ENCODE data around the gene HEBP1.

HEBP1 gene

DNA sequence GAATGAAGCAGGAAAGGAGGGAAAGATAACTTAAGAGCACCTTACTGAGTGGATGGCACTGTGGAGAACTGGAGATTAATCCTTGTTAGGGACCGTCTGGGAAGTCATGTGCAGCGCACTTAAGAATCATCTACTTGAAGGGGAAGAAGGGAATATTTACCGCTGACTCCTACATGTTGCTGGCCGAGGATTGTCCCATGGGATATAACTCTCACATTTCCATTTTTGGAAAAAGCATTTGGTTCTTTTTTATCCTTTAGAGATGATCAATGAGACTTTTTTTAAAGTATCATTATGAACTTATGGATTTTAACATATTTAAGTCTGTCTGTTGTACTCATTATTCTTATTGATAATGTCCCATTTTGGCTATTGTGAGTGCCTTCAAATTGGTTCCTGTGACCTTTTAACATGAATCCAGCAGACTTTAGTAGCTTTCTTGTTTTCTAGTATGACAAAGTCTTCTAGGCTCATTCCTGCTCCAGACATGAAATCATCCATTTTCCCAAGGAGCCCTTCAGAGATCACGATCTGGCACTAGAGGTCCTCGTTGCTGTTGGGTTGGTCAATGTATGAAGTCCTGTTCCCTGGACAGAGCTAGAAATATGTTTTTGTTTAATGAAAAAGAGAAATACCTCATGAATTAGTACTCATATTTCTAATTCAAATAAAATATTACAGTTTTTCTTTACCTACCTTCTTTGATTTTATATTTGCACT lies 23.9 kb upstream of the HEBP1 start:
- DNase-seq: peak in 1 of 2 donors; percentile 60

DNA sequence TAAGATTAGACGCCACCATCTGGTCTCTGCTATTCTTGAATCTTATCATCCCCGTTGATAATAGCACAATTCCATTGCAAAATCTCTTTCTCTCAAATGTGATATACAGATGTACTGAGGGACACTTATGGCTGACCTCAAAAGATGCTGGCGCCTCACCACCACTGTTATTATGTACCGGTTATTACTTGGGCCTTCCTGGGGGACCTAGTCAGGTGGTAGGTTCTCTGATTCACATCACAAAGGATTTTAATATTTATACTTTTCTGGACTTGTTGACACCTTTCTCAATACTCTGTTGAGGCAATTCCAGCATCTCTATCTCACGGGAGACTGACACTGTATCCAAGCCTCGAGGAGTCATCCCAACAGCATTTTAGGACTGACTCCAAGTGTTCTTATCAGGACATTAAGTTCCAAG lies 22.8 kb upstream of the HEBP1 start:
- no peak for DNase-seq

DNA sequence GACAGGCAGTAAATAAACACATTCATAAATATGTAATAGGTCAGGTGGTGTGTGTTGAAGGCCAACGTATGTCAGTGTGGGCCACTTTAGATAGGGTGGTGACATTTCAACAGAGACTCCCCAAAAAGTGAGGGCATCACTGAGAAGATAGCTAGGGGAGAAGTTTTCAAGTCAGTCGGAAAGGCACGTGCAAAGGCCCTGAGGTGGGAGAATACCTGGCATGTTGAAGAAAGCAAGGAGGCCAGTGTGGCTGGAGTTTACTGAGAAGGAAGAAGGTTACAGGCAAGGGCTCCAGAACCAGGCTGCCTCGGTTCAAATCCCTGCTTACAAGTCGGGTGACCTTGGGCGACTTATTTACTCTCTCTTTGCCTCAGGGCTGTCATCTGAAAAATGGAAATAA lies 11.0 kb upstream of the HEBP1 start:
- DNase-seq: no peak

DNA sequence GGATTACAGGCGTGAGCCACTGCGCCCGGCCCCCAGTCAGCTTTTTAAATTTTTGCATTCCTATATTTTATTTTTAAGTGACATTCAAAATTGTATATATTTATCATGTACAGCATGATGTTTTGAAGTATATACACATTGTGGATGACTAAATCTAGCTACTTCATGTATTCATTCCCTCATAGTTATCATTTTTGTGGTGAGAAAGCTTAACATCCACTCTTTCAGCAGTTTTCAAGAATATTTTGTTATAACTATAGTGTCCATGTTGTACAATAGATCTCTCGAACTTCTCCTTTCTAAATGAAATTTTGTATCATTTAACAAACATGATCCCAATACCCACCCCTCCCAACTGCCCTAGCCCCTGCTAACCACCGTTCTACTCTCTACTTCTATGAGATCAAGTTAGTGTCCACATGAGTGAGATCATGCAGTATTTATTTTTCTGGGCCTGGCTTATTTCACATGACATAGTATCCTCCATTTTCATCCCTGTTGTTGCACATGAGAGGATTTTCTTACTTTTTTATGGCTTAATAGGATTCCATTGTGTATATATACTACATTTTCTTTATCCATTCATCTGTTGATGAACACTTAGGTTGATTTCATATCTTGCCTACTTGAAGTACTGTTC lies 8.8 kb upstream of the HEBP1 start:
- no peak for DNase-seq

DNA sequence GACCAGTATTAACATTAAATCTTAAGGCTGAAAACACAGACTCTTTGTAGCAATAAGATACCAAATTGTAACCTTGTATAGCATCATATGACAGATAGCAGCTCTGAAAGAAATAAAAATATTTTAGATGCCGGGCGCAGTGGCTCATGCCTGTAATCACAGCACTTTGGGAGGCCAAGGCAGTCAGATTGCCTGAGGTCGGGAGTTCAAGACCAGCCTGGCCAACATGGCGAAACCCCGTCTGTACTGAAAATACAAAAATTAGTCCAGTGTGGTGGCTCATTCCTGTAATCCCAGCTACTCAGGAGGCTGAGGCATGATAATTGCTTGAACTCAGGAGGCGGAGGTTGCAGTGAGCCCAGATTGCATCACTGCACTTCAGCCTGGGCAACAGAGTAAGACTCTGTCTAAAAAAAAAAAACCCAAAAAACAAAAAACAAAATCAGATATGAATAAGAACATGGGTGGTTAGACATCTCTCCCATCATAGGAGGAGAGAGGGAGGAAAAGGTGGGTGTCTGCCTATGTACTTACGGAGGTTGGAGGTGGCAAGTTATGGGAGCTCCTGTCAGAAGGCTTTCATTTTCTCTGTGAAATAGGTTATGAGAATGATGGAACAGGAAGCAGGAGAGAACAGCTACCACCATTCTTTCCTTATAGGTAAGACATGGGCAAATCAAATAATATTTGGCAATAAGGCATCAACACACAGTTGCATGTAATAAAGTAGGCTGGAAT lies 7.6 kb upstream of the HEBP1 start:
- DNase-seq: no peak

DNA sequence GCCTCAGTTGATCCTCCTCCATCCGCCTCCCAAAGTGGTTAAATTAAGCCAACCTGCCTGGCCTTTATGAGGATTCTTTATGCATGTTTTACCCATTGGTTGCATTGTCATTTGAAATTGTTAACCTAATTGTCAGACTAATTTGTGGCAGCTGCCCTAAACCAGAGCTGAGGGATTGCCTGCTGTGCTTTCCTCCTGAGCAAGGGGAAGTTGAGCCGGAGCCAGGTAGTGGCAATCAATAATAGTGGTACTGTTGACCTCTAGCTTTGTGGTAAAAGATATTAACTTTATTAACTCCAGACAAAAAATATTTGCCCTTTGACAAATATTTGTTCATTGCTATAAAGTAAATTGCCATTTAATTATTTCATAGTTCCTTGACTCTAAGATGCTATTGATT lies 5.6 kb upstream of the HEBP1 start:
- no peak for DNase-seq

DNA sequence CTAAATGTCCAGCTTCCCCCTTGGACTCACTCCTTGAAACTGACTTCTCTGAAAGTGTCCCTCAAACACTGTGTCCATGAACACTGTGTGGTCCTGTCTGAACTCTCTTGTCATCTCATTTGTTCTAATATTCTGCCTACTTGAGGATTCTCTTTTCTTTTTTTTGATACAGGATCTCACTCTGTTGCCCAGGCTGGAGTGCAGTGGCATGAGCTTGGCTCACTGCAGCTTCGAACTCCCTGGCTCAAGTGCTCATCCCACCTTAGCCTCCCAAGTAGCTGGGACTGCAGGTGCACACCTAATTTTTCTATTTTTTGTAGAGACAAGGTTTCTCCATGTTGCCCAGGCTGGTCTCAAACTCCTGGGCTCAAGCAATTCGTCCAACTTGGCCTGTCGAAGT lies 4.9 kb upstream of the HEBP1 start:
- no peak for DNase-seq

DNA sequence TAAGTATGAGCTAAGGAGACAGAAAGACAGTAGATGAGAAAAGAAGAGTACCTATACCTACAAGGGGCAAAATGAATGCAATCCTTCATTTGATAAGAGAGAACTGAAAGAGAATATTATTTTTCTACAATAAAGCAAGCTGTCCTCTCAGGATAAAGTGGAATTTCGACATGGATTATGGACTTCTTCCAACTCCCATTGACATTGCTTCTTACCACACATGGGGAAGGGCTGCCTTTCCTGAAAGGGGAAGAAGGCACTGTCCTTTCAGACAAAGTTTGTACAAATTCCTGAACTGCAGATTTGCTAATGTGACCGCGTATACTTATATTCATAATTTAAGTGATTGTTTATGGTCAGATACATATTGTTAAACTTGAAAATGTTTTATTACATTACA lies 4.3 kb upstream of the HEBP1 start:
- peak; percentile 38 to 48 for DNase-seq

DNA sequence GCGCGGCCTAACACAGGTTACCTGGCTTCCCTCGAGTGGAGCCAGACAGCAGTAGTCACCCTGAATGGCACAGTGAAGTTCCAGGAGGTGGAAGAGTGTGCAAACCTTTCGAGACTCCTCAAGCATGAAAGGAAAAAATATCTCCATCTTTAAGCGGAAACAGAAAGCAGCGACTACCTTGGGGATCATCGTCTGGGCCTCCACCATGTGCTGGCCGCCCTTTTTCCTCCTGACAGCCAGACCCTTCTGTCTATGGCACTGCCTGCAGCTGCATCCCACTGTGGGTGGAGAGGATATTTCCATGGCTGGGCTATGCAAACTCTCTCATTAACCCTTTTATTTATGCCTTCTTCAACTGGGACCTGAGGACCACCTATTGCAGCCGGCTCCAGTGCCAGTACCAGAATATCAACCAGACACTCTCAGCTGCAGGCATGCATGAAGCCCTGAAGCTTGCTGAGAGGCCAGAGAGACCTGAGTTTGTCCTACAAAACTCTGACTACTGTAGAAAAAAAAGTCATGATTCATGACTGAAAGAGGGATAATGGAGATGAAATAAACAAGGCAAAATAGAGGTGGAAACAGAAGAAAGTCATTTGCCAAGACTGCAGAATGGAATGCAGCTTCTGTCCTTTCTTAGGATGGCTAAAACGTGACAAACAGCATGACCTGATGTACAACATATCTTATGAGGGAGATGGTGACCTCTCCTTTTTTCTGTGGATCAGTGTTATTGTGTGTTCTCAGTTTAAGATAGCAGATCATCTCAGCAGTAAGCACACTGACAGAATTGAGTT lies 2.4 kb upstream of the HEBP1 start:
- DNase-seq: no peak

DNA sequence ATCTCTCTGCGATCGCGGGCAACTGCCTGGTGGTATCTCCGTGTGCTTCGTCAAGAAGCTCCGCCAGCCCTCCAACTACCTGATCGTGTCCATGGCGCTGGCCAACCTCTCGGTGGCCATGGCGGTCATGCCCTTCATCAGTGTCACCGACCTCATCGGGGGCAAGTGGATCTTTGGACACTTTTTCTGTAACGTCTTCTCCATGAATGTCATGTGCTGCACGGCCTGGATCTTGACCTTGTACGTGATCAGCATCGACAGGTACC lies 1.6 kb upstream of the HEBP1 start:
- DNase-seq: no peak

DNA sequence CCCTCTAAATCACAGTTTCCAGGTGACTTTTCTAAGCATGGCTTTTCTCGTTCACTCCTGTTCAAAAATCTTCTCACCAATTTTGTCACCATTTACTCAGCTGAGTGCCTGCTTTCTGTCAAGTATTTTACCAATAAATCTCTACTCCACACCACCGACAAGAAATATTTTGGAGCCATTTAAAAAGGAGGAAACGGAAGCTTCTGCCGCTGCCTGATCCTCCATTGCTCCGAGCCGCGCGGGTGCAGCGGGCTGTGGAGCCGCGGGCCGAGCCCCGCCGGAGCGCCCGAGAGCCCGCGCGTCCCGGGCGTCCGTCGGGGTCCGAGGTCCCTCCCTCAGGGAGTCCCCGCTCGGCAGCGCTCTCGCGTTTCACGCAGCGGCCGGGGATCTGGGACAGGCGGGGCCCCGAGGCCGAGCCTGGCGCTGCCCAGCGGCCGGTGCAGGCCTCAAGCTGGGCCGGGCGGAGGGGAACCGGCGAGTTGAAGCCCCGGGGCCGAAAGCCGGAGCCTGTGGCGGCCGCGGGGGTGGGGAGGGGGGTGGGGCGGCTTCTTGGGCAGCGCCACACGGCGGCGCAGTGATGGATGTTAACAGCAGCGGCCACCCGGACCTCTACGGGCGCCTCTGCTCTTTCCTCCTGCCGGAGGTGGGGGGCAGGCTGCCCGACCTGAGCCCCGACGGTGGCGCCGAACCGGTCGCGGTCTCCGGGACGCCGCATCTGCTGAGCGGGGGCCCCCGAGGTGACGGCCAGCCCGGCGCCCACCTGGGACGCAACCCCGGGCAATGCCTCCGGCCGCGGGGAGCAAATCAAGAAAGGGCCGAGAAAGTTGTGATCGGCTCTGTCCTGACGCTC lies 1.1 kb upstream of the HEBP1 start:
- peak; percentile 42 to 59 for DNase-seq

DNA sequence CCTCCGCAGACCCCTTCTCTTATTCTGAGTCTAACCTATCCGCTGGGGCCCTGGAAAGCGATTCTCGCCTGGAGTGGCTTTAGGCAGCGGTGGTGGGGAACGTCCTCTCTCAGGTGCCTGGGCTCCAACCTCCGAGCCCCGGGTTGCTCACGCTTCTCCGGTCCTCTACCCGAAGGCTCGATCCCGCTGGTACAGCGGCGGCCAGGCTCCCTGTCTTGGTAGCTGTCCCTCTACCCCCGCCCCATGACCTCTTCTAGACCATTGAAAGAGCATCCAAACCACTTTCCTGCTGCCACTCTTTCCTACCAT lies 505 bp upstream of the HEBP1 start:
- DNase-seq: peak in 1 of 2 donors; percentile 19

DNA sequence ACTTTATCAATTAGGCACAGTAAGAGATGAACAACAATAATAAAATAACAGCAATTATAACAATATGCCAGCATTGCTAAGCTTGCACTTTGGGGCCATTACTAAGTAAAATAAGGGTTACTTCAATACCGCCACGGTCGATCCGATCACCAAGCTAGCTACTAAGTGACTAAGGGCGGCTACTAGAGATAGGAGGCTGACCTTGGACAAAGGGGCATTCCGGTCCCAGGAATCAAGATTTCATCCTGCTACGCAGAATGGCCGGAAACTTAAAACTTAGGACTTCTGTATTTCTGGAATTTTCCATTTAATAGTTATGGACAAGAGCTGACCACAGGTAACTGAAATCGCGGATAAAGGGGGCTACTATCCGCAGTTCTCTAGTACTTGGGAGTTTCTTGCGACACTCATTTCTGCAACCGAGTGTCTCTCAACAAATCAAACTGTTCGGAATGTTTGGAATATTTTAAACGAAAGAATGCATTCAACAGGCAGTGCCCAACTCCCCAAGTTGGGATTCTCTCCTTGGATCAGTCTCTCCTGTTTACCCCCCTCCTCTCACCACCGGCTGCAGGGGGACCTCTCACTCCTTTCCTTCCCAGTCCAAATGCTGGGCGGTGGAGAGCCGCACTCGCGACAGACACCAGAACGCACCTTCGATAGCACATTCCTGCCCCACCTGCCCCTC lies 650 bp downstream of the HEBP1 start:
- DNase-seq: no peak

DNA sequence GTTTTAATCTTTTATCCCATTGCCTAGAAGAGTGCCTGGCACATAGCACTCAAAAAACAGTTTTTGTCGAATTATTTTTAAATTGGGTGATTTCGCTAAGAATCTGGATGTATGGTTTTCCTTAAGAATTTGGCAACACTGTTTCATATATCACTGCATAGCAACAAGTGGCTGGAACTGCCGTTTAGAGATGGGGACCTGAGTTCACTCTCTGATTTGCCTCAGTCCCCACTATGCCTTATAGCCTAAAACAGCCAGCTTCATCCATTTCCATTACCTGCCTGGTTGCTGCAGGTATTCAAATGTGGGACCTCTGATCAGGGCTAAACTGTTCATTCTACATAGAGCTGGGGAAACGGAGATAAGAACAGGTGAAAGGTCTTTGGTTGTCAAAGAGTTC lies 1.8 kb downstream of the HEBP1 start:
- DNase-seq: no peak

DNA sequence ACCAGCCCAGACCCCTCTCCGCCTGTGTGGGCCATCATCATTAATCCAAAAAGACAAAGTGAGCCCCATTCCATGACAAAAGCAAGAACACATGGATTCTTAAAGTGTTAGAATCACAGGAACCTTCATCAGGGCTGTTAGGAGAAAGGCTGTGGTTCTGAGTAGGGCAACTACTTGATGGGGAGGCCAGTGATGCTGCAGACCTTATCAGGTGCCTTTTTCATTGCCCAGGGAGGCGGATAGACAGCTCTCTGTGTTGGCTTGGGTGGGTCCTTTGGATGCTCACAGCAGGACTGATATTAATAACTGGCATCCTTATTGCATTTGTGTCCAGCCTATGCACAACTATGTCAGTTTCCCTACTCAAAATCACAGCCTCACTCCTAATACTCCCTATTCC lies 2.3 kb downstream of the HEBP1 start:
- no peak for DNase-seq

DNA sequence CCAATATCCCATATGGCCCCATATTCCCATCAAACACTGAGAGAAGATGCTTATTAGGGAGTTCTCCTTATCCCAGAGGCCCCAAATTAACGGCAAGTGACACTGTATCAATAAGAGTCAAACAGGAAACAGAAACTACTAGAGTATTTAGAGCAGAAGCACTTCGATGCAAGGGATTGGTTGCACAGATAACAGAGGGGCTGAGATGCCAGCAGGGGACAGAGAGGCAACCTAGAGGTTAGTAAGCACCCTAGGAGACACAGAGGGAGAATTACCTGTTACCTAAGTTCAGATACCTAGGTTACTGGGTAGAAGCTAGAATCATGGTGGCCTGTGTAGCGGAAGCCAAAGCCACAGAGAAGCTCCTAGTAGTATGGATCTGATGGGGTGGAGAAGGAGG lies 2.9 kb downstream of the HEBP1 start:
- no peak for DNase-seq

DNA sequence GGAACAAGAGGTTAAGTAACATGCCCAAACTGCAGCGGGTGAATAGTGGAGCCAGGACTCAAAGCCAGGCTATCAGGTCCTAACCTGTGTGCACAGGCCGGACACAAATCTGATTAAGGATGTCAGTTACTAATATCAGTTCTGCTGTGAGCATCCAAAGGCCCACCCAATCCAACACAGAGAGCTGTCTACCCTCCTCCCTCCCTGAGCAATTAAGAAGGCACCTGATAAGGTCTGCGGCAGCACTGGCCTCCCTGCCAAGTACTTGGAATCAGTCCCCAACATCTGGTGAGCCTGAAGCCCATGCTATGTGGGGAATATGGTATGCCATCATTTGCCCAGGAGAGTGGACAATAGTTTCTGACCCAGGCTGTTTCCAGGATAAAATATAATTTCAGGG lies 3.9 kb downstream of the HEBP1 start:
- DNase-seq: no peak

DNA sequence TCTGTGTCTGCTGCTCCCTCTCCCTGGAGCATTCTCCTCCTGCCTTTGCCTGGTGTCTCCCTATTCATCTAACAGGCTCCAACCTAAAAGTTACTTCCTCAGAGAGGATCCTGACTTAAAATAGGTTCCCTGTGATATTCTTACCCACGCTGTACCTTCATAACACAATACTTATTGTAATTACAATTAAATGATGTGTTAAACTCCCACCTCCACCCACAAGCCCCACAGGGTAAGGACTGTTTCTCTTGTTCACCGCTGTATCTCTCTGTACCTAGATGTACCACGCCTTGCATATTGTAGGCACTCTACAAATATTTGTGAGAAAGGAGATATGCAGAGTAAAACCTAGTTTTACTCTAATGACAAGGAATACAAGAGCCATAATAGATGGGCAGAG lies 5.0 kb downstream of the HEBP1 start:
- no peak for DNase-seq

DNA sequence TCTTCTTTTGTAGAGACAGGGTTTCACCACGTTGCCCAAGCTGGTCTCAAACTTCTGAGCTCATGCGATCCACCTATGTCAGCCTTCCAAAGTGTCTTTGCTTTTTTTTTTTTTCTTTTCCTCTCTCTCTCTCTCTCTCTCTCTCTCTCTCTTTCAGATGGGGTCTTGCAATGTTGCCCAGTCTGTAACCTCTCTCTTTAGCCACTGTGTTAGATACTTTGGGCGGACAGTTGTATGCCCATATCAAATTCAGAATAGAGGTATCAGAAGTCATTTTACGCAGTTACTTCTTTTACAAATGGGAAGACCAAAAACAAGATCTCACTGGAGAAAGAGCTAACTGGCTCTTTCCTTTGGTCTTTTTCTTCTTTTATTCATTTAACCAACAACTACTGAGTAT lies 6.7 kb downstream of the HEBP1 start:
- no peak for DNase-seq

DNA sequence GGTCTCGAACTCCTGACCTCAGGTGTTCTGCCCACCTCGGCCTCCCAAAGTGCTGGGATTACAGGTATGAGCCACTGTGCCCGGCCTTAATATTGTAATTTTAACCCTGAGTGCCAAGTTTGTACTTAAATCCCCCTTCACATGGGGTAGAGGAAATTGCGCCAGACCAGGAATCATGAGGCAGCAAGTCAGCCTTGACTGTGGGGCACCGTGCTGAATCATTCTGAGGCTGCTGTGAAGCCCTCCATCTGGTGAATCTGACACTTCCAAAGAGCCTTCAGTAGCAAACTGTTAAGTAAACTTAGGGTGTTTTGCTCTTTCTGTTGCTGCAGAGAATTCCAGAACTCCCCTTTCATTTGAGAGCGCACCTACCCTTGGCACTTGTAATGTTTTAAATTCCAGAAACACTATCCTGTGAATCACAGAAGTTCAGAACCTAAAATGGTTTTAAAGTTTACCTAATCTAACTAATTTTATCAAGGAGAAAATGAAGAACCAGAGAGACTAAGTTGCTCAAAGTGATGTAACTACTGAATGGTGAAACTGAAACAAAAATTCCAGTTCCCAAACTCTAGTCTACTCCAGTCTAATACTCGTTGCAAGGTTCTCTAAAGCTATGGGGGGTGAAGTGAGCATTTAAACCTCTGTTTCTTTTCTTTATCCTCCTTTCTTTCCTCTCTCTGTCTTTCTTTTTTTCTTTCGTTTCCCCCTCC lies 7.5 kb downstream of the HEBP1 start:
- DNase-seq: peak; percentile 82 to 83

DNA sequence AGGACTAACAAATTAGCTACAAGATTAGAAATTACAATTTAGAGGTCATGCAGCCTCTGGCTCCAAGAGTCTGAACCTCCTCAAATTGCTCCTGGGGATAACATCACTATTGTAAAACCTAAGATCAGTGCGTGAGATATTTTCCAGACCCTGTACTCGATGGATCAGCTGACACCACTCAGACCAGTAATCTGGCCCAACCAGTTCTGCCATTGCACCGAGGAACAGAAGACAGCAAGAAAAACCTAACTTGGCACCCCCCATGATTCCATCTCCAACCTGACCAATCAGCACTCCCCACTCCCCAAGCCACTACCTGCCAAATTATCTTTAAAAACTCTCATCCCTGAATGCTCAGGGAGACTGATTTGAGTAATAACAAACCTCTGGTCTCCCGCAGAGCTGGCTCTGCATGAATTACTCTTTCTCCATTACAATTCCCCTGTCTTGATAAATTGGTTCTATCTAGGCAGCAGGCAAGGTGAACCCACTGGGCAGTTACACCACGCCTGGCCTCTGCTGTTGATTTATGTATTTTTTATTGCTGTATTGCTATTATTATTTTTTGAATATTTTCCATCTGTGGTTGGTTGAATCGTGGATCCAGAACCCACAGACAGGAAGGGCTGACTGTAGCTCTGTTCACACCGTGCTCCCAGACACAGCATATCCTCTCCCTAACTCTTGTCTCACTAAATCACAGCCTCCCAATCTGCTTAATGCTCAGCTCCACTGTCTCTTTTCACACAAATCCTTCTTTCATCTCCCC lies 9.2 kb downstream of the HEBP1 start:
- no peak for DNase-seq
